Measurements from ENCODE around the gene RASSF1. TPM values are rescaled to one million over a fixed set of nuclear protein-coding genes. Genes with fewer than 3 reads are reported as not detected.
A peak's percentile ranks its signal among the peaks of the same experiment; 100 is the strongest.

The RASSF1 gene
- total and polyA plus RNA-seq, 10 of the 15 experiments (the other 5 are each of a cell fraction or from before 2014, with no cell fraction given) = 4.4 to 59.6 (median 37.2) TPM

- no peak overlapping the region for H3K4me2 ChIP-seq (ENCODE audit: control insufficient read depth, insufficient read depth)
- H3K79me2 ChIP-seq (ENCODE audit: control insufficient read depth, insufficient read depth, low read length) = peaks cover 19% of the 10 kb centered on the region
- BruUV-seq (replicated peaks) = no TSS peak
- FAIRE-seq (no peak), DNase-seq (ENCODE audit: low read depth, low spot score) (no peak), ATAC-seq (peak; percentile 51)
- no peak overlapping the region for H3K9ac ChIP-seq (ENCODE audit: control insufficient read depth, insufficient read depth, low read length)
- H3K4me3 ChIP-seq = no peak overlapping the region
- intact Hi-C loops (cut with micrococcal nuclease; ENCODE audit: unreplicated experiment) = loop anchor here (1.0 kb wide), 2 partner anchors 50 to 97 kb away; no protein-coding TSS in a partner anchor
- 50% methylated on average over 4 of the region's 4 CpGs for WGBS (ENCODE audit: insufficient coverage, insufficient replicate concordance, low lambda C conversion rate, missing lambda C conversion rate)
- no peaks in the 10 kb centered on the region for H4K20me1 ChIP-seq (ENCODE audit: control insufficient read depth, insufficient read depth)
- H3K27ac ChIP-seq (ENCODE audit: control insufficient read depth, insufficient read depth) = no peak overlapping the region
- H3K4me1 ChIP-seq (ENCODE audit: control insufficient read depth, insufficient read depth, low read length) = peaks cover 17% of the 10 kb centered on the region
- H3K36me3 ChIP-seq (ENCODE audit: control insufficient read depth in 2 of 2, insufficient read depth in 2 of 2, low read length in 1 of 2) = peaks cover 2 to 7% of the 10 kb centered on the region in 2 experiments; a peak in 3 of 4 replicates
- no peak for TF ChIP-seq SPI1 (IDR thresholded peaks at IDR 0.05; ENCODE audit: borderline replicate concordance, insufficient read depth, low read depth, low read length)
- TF ChIP-seq, protein P1, sequence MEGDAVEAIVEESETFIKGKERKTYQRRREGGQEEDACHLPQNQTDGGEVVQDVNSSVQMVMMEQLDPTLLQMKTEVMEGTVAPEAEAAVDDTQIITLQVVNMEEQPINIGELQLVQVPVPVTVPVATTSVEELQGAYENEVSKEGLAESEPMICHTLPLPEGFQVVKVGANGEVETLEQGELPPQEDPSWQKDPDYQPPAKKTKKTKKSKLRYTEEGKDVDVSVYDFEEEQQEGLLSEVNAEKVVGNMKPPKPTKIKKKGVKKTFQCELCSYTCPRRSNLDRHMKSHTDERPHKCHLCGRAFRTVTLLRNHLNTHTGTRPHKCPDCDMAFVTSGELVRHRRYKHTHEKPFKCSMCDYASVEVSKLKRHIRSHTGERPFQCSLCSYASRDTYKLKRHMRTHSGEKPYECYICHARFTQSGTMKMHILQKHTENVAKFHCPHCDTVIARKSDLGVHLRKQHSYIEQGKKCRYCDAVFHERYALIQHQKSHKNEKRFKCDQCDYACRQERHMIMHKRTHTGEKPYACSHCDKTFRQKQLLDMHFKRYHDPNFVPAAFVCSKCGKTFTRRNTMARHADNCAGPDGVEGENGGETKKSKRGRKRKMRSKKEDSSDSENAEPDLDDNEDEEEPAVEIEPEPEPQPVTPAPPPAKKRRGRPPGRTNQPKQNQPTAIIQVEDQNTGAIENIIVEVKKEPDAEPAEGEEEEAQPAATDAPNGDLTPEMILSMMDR (IDR thresholded peaks at IDR 0.05 in 2 of 3, conservative IDR thresholded peaks at IDR 0.05 in 1 of 3; ENCODE audit: control insufficient read depth in 2 of 3, extremely low read depth in 1 of 3, insufficient read depth in 1 of 3, low read depth in 3 of 3, low read length in 3 of 3) = peak; percentile 77 to 83 (median 80)
- TF ChIP-seq TCF3 (IDR thresholded peaks at IDR 0.05; ENCODE audit: borderline replicate concordance, insufficient read depth, low read depth, low read length) = no peak
- 0 out of 2 replicates have a peak, but pooled peaks have one; percentile 21 for TF ChIP-seq IKZF1 (conservative IDR thresholded peaks at IDR 0.05)
- 0 out of 2 replicates have a peak, but pooled peaks have one; percentile 26 for TF ChIP-seq NR2F1 (conservative IDR thresholded peaks at IDR 0.05)
- peak; percentile 66 for TF ChIP-seq RAD21 (IDR thresholded peaks at IDR 0.05; ENCODE audit: insufficient read depth, low read depth, low read length)
- peak; percentile 49 for TF ChIP-seq SMC3 (IDR thresholded peaks at IDR 0.05; ENCODE audit: borderline replicate concordance, low read length)
- no peaks in the 10 kb centered on the region for H3K9me3 ChIP-seq (replicated peaks; ENCODE audit: control insufficient read depth, insufficient read depth, low read length)
- ChIA-PET POLR2A (interaction anchor here (1.0 kb wide), 1 partner anchor 12 kb away, joined by 3 read pairs; no protein-coding TSS in a partner anchor), RAD21 (ENCODE audit: unreplicated experiment) (interaction anchor here (0.7 to 2.3 kb wide), 5 partner anchors 13 to 46 kb away, joined by 3 to 6 read pairs (median 3); partner anchors contain the start of genes IFRD2 and LSMEM2), SMC1A (ENCODE audit: uncharacterized antibody, unreplicated experiment) (interaction anchor here (1.0 kb wide), 1 partner anchor 25 kb away, joined by 3 read pairs; the partner anchor contains the start of genes HYAL3 and NAA80), CTCF (interaction anchor here (0.5 to 5.1 kb wide), 17 partner anchors 9 to 218 kb away, joined by 3 to 72 read pairs (median 5); partner anchors contain the start of genes HYAL1, HYAL3, IFRD2 and LSMEM2)
- H3K27me3 ChIP-seq (replicated peaks in 1 of 2; ENCODE audit: control insufficient read depth in 2 of 2, insufficient read depth in 2 of 2, low read length in 1 of 2) = no peaks in the 10 kb centered on the region
- no peak overlapping the region for H2AFZ ChIP-seq (ENCODE audit: control insufficient read depth, low read depth, low read length)
- in situ Hi-C loops (cut with MboI) = no loop called here
Observed at GRCh38 chr3:50324351-50325112, 16.1 kb downstream of the RASSF1 start.

Data from GM12878 (cell line).